ENCODE results near the gene C1QC.

The C1QC gene

GRCh38 chr1:22681556-22682276, 38.3 kb downstream of the C1QC start:
- no peak for DNase-seq

DNA sequence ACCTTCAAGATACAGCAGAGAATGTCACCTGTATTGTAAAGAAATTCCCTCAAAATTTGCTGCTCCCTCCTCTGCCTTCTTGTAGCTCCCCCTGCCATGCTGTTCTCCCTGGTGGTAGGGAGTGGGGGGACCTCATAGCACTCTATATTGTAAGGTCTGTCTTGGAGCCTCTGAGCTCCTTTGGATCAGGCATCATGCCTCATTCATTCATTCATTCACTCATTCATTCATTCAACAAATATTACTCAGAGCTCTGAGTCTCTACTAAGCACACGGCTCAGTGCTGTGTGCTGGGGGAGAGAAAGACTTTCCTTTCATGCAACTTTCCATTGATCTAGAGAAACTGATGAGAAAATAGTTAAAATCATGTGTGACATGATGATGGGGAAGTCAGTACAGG, 40.1 kb downstream of the C1QC start:
- DNase-seq: no peak

DNA sequence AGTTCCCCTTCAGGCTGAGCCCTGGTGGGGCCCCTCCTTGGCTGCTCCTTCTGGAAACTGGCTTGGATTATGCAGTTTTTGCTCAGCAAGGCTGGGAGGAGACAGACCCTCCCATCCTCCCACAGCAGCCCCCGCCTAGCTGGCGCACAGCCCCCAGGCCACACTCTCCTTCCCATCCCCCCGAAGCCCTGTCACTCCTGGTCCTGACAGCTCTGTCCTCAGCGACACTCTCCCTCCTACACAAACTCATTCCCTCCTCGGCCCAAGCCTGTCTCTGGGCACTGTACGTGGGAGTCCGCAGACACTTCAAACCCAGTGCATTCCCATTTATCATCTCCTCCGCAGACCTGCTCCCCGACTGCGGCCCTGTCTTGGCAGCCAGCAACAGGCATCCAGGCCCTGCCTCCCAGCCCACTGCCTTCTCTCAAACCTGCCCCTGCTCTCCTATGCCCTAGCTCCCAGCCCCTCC, 42.2 kb downstream of the C1QC start:
- no peak for DNase-seq

DNA sequence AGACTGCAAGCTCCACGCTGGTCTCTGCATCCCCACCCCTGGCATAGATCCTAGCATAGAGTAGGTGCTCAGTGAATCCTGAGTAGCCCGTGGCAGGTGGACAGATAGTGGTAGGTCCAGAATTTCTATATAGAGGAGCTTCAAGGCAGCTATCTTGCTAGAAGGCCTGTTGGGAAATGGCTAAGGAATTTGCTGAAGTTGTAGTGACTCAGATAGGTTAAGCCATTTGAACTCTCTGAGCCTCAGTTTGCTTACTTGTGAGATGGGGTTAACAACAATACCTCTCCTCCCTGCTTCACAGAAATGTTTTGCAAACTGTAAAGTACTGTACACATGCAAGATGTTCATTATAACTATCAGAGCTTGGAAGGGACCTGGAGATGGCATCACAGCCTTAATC, 43.8 kb downstream of the C1QC start:
- no peak for DNase-seq

DNA sequence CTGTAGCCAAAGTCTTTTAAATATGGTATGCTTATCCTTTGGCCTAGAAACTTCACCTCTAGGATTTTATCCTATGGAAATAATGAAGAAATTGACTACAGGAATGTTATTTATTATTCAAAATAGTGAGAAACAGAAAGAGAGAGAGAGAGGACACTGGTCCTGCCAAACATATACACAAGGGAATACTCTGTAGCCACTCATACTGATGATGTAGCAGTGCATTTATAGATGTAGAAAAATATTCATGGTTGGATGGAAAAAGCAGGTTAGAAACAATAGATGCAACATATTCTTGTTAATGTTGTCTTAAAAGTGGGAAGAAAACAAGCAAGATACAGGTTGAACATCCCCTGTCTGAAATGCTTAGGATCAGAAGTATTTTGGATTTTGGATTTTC, 45.0 kb downstream of the C1QC start:
- no peak for DNase-seq

GRCh38 chr1:22689505-22689904, 46.1 kb downstream of the C1QC start:
- DNase-seq: peak; percentile 72

- no peak for DNase-seq
Measured at GRCh38 chr1:22691031-22691753, 47.8 kb downstream of the C1QC start.

DNA sequence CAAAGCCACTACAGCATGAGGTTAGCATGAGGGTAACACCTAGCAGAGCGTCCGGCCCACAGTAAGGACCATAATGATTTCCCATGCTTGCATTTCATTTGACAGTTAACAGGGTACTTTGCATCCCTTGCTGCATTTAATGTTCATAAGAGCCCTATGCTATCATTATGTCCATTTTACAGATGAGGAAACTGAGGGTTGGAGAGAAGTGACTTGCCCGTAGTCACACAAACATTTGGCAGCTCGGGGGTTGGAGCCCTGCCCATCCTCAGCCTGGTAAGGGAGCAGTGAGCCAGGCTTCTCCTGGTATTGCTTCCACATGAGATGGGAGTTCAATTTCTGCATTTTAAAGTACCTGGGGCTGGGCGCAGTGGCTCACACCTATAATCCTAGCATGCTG, 50.7 kb downstream of the C1QC start:
- no peak for DNase-seq

GRCh38 chr1:22696610-22697009, 53.2 kb downstream of the C1QC start:
- DNase-seq: no peak

All from T1000 (cell line).